Loucy (cell line): ENCODE data around the gene ESR1.

Source experiments
- H2AFZ ChIP-seq: fragments of 200-600 bp; sonication (generic); 2 replicates; pipeline ENCODE4 v1.6.0; 2016; ENCODE audit warnings: antibody characterized with exemption, mild to moderate bottlenecking, low read length, moderate library complexity
- H3F3A ChIP-seq: fragments of 200-600 bp; 2 replicates; pipeline ENCODE4 v1.6.0; 2016; ENCODE audit warnings: antibody characterized with exemption, low read depth, mild to moderate bottlenecking
- H3K27me3 ChIP-seq: fragments of 200-600 bp; sonication (generic); 2 replicates; pipeline ENCODE4 v1.6.1; 2014; ENCODE audit warnings: low read length, mild to moderate bottlenecking; ENCODE audit not compliant: insufficient read depth, poor library complexity, severe bottlenecking
- H3K36me3 ChIP-seq: fragments of 200-600 bp; sonication (generic); 2 replicates; pipeline ENCODE4 v1.6.1; 2016; ENCODE audit warnings: low read length; ENCODE audit not compliant: insufficient read depth
- H3K4me1 ChIP-seq: fragments of 200-600 bp; sonication (generic); 2 replicates; pipeline ENCODE4 v1.5.1; 2014; ENCODE audit warnings: low read length, mild to moderate bottlenecking; ENCODE audit not compliant: insufficient read depth, poor library complexity, severe bottlenecking
- H3K4me2 ChIP-seq: fragments of 200-600 bp; sonication (generic); 2 replicates; pipeline ENCODE4 v1.6.0; 2014; ENCODE audit warnings: antibody characterized with exemption, low read length, low read depth, mild to moderate bottlenecking; ENCODE audit not compliant: poor library complexity, severe bottlenecking
- H3K4me3 ChIP-seq: fragments of 200-600 bp; sonication (generic); 2 replicates; pipeline ENCODE4 v1.5.1; 2014; ENCODE audit warnings: low read length, mild to moderate bottlenecking, mixed read lengths; ENCODE audit not compliant: poor library complexity, severe bottlenecking
- H3K79me2 ChIP-seq: fragments of 200-600 bp; sonication (generic); 2 replicates; pipeline ENCODE4 v1.6.1; 2014; ENCODE audit warnings: low read length; ENCODE audit not compliant: insufficient read depth
- H3K9ac ChIP-seq: fragments of 200-600 bp; sonication (generic); 2 replicates; pipeline ENCODE4 v1.6.0; 2014; ENCODE audit warnings: mild to moderate bottlenecking, low read depth, low read length, moderate library complexity; ENCODE audit not compliant: poor library complexity, severe bottlenecking
- H3K9me2 ChIP-seq: fragments of 200-600 bp; sonication (generic); replicated peaks from 2 replicates; pipeline ENCODE4 v1.6.1; 2016; ENCODE audit warnings: low read depth, low read length, mixed read lengths
- H3K9me3 ChIP-seq: fragments of 200-600 bp; sonication (generic); 2 replicates; pipeline ENCODE4 v1.6.1; 2014; ENCODE audit warnings: mild to moderate bottlenecking, antibody characterized with exemption, low read length, low read depth; ENCODE audit not compliant: insufficient read depth
- H4K20me1 ChIP-seq: fragments of 200-600 bp; sonication (generic); 2 replicates; pipeline ENCODE4 v1.6.0; 2014; ENCODE audit warnings: antibody characterized with exemption, low read length, mild to moderate bottlenecking; ENCODE audit not compliant: insufficient read depth, poor library complexity, severe bottlenecking
- EZH2phosphoT487 ChIP-seq: fragments of 200-600 bp; IDR thresholded peaks from 2 replicates; pipeline ENCODE4 v1.6.1; 2018; ENCODE audit warnings: antibody characterized with exemption, mild to moderate bottlenecking, moderate library complexity, borderline replicate concordance
- TF ChIP-seq, protein P1 (sequence below): fragments of 200-600 bp; sonication (generic); conservative IDR thresholded peaks from 2 replicates; pipeline ENCODE4 v1.5.1; 2014; ENCODE audit warnings: mild to moderate bottlenecking, antibody characterized with exemption, low read length

ESR1 gene

DNA sequence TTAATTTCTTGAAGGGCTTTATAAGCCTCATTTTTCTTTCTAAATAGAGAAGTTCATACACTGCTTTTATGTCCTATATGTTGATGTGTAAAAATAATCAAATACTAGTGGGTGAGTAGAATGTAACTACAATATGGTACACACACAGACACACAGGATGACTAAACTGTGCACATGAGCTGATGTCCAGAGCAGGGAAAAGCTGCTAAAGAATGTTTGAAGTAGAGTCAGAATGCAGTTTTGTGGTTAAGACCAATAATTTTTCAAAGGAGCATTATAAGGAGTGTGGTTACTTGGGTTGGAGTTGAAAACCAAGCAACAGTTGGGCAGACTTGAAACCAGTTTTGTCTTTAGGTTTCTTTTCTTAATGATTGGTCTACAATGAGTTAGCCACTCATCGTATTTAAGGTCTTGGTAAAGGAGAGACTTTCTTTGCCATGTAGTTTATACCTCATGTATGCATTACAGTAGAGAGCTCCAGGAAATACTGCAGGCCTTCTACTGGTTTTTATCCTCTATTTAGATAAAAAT lies 196.6 kb downstream of the ESR1 start:
- Histone ChIP-seq H3K4me2 (peak overlapping the region; percentile 41), H3K36me3 (no peaks in the 10 kb centered on the region)

DNA sequence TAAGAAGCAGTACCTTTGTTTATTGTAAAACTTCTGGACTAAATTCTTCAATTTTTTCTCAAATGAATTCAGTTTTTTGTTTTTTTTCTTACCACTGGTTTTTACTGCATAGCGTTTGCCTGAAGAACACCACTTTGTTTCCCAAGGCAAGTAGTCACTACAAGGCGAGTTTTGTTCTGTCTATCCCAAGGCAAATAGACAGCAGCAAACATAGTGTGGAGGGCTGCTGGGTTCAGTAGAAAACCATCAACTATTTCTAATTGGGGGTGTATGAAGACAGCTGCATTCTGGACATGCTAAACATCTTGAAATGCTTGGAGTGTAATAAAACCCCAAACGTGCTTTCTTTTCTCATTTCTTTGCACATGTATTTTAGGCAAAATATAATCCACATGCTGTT lies 197.4 kb downstream of the ESR1 start:
- TF ChIP-seq, protein P1, sequence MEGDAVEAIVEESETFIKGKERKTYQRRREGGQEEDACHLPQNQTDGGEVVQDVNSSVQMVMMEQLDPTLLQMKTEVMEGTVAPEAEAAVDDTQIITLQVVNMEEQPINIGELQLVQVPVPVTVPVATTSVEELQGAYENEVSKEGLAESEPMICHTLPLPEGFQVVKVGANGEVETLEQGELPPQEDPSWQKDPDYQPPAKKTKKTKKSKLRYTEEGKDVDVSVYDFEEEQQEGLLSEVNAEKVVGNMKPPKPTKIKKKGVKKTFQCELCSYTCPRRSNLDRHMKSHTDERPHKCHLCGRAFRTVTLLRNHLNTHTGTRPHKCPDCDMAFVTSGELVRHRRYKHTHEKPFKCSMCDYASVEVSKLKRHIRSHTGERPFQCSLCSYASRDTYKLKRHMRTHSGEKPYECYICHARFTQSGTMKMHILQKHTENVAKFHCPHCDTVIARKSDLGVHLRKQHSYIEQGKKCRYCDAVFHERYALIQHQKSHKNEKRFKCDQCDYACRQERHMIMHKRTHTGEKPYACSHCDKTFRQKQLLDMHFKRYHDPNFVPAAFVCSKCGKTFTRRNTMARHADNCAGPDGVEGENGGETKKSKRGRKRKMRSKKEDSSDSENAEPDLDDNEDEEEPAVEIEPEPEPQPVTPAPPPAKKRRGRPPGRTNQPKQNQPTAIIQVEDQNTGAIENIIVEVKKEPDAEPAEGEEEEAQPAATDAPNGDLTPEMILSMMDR, result no peak
- no peak for TF ChIP-seq EZH2phosphoT487
- Histone ChIP-seq H3K9me3 (no peaks in the 10 kb centered on the region), H3K27me3 (no peaks in the 10 kb centered on the region), H3F3A (no peaks in the 10 kb centered on the region), H3K79me2 (no peaks in the 10 kb centered on the region), H4K20me1 (no peaks in the 10 kb centered on the region), H3K36me3 (no peaks in the 10 kb centered on the region), H3K4me2 (peak overlapping the region; percentile 41), H2AFZ (no peak overlapping the region), H3K9me2 (no peaks in the 10 kb centered on the region), H3K4me3 (no peak overlapping the region), H3K9ac (no peak overlapping the region), H3K4me1 (peaks cover 26% of the 10 kb centered on the region)

More for the DNA sequence above, 196.6 kb downstream of the ESR1 start:
- Histone ChIP-seq H2AFZ (no peak overlapping the region), H3K79me2 (no peaks in the 10 kb centered on the region), H3F3A (no peaks in the 10 kb centered on the region), H3K9ac (no peak overlapping the region), H4K20me1 (no peaks in the 10 kb centered on the region), H3K9me3 (no peaks in the 10 kb centered on the region), H3K9me2 (no peaks in the 10 kb centered on the region), H3K4me1 (peaks cover 26% of the 10 kb centered on the region), H3K4me3 (peak overlapping the region; percentile 24), H3K27me3 (no peaks in the 10 kb centered on the region)
- TF ChIP-seq, protein P1, result no peak
- TF ChIP-seq EZH2phosphoT487, result no peak

DNA sequence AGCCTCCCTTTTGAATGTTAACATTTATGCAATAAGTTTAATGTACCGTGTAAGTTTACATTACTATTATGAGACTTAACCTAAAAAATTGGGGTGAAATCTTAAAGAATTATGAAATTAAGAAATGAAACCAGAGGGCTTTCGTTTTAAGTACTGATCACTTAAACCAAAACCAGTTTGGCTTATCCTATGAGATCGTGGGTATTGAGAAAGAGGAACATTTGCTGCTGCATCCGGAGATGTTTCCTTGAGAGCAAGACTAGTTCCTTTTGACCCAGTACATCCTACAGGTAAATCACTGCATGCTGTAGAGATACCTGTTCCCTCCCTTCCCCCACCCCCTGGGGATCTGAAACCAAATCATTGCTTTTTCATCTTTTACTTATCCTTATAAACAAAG lies 201.3 kb downstream of the ESR1 start:
- Histone ChIP-seq H3K4me1 (peaks cover 18% of the 10 kb centered on the region), H3K27me3 (no peaks in the 10 kb centered on the region), H3K36me3 (no peaks in the 10 kb centered on the region), H3K4me2 (no peak overlapping the region), H3K9me3 (no peaks in the 10 kb centered on the region), H3K79me2 (no peaks in the 10 kb centered on the region), H2AFZ (no peak overlapping the region), H4K20me1 (no peaks in the 10 kb centered on the region), H3K9ac (no peak overlapping the region), H3F3A (no peaks in the 10 kb centered on the region), H3K4me3 (no peak overlapping the region), H3K9me2 (no peaks in the 10 kb centered on the region)
- TF ChIP-seq EZH2phosphoT487, result no peak
- TF ChIP-seq, protein P1, result no peak
